ENCODE results near the gene OR6C4.
"Not testable (repeated sequence)": the region's sequence is repeated elsewhere in the genome, so short reads cannot be mapped to it uniquely, and the experiment has no call there.

Gene OR6C4

GRCh38 chr12:55549302-55549701, at the start of gene OR6C4:
TSS of gene OR6C4 (plus strand) at chr12:55549602. CDS start at chr12:55551227, 1,625 bp downstream.
- DNase-seq = no peak

GRCh38 chr12:55499810-55500252, 49.6 kb upstream of the OR6C4 start:
- no peak for DNase-seq

GRCh38 chr12:55501601-55502000, 47.8 kb upstream of the OR6C4 start:
- no peak for DNase-seq

DNA sequence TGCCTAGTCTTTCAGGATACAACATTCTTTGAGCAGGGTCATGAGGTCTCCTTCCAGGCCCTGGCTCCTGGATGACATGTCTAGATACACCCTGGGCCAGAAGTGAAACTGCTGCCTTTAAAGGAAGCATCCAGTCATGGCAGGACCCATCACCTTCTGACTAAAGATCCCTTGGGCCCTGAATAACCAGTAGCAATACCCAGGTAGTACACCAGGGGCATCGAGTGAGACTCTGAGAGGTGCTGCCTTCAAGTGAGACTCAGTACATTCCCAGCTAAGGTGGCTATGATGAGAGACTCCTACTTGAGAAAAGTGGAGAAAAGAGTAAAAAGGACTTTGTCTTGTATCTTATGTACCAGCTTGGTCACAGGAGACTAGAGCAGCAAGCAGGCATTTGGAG, 33.7 kb upstream of the OR6C4 start:
- no peak for DNase-seq

DNA sequence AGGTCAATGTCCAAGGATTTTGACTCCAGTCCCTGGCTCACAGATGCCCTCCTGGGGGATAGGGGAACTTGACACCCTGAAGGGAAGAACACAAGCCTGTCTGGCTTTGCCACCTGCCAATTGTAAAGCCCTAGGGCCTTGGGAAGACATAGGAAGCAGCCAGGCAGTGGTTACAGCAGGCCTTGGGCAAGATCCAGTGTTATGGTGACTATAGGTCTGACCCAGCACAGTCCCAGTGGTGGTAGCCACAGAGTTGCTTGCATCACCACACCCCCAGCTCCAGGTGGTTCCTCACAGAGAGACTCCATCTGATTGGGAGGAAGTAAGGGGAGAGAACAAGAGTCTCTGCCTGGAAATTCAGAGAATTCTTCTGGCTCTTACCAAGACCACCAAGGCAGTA, 33.0 kb upstream of the OR6C4 start:
- DNase-seq = no peak

GRCh38 chr12:55548235-55548634, 1.2 kb upstream of the OR6C4 start:
- DNase-seq = not testable (repeated sequence)

DNA sequence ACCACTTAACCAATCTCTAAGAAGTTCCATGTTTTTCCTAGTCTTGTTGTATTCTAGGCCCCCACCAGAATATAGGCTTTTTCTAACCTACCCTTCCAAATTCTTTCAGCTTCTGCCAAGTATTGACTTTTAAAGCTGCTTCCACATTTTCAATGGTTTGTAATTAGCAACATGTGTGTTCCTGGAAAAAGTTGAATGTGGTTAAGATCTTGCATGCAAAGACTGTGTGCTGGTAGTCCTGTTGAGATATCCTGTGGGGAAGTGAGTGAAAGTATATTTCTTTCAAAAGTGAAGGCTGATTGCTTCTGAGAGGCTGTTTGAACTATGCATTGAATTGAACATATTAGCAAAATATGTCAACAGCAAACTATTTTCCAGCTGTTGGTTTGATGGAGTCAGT, 646 bp upstream of the OR6C4 start:
- DNase-seq = peak in 1 of 2 experiments; percentile 12

DNA sequence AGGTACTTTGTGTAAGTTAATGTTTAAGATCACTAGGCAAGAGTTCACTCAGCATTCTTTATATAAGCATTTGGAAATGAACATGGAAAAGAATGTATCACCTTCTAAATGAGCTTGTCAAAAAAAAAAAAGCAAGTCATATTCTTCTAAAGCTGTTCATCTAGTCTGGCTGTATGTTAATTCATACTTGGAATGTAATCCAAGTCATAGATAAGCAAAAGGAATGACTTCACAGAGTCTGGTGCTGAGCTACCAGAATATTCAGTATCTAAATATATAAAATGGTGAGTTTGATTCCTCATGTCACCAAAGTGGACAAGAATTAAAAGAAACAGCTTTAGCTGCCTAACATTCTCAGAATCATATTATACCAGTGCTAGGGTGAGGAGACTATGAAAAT, 4.9 kb downstream of the OR6C4 start:
- no peak for DNase-seq

GRCh38 chr12:55570060-55570459, 20.7 kb downstream of the OR6C4 start:
- DNase-seq = not testable (repeated sequence)

GRCh38 chr12:55570689-55571088, 21.3 kb downstream of the OR6C4 start:
- DNase-seq = not testable (repeated sequence)

DNA sequence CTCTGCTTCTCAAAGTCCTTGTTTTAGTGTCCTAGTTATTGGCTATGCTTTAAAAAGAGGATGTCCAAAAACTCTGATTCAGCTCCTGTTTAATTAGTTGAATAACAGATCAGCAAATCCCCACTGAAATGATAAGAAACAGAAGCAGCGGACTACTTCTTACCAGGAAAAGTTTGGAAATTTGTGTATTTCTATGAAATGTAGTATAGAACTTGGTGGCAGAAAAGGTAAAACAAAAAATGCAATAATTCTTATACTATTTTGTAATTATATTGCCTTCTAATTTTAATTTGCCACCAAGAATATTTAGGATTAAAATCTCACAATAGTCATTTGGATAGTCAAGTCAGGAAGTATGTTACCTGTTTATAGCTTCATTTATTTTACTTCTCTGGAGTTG, 22.8 kb downstream of the OR6C4 start, which contains the start of gene OR2AP1:
Gene OR2AP1 (plus strand): TSS at position 301 of the 400 bp plus-strand sequence. CDS start 1,947 bp downstream, outside the sequence.
- DNase-seq = no peak

DNA sequence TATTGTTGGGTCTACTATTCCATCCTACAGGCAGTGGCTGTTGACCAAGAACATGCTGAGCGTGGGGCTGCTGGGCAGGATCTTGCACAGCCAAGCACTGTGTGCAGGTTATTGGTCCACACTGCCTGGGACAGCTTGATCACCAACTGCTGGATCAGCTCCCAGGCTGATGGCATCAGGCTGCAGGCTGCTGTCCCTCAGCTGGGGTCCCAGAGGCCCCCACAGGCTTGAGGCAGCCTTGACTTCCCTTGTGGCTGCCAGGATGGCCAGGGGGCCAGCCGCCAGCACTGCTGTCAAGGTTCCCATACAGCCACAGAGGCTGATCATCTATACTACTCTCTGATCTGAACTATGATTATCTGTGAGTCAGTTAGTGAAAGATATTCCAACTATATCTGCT, 32.7 kb downstream of the OR6C4 start:
- no peak for DNase-seq

GRCh38 chr12:55585817-55586216, 36.4 kb downstream of the OR6C4 start:
- no peak for DNase-seq

DNA sequence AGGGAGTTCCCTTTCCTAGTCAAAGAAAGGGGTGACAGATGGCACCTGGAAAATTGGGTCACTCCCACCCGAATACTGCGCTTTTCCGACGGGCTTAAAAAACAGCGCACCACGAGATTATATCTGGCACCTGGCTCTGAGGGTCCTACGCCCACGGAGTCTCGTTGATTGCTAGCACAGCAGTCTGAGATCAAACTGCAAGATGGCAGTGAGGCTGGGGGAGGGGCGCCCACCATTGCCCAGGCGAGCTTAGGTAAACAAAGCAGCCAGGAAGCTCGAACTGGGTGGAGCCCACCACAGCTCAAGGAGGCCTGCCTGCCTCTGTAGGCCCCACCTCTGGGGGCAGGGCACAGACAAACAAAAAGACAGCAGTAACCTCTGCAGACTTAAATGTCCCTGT, 40.8 kb downstream of the OR6C4 start:
- not testable (repeated sequence) for DNase-seq

All from AML-193 (cell line).